Uterus (tissue), 2 donors: ENCODE results near the gene TSPAN9.

Experiments used
- CTCF ChIP-seq, 4 experiments: fragments of 200-600 bp in 2 of 4; fragments of 450-650 bp in 2 of 4; sonication (generic) in 2 of 4; IDR thresholded peaks; one replicate each; pipeline ENCODE4 v1.5.1; 2016 to 2019; ENCODE audit warnings: antibody characterized with exemption in 4 of 4, mild to moderate bottlenecking in 2 of 4, moderate library complexity in 1 of 4
- POLR2A ChIP-seq, 2 donors: fragments of 450-650 bp; IDR thresholded peaks; one replicate each; pipeline ENCODE4 v1.6.1; 2016; ENCODE audit warnings: antibody characterized with exemption in 2 of 2, mild to moderate bottlenecking in 1 of 2, moderate library complexity in 1 of 2

GRCh38 chr12:3115078-3115477, 37.9 kb downstream of the TSPAN9 start:
- TF ChIP-seq CTCF (IDR thresholded peaks at IDR 0.05) (no peak), POLR2A (IDR thresholded peaks at IDR 0.05) (no peak)
